Measurements from ENCODE around the gene TAAR5.

DNA sequence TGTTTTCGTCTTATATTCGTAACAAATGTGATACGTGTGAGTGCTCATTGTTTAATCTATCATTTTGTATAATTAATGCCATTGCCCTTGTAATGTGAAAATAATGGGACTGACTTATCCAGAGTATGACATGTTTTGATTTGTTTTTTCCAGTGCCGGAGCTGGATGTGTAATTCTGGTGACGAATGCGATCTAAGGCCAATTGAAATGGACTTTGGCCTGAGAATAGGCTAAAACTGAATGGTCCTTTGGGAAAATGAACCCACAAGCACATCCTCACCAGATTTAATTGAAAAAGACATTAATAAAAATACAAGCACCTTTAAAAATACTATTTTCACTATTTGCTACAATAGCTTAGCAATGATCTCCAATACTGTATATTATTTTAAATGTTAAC lies 6.7 kb upstream of the TAAR5 start:
- TF ChIP-seq, protein P1, sequence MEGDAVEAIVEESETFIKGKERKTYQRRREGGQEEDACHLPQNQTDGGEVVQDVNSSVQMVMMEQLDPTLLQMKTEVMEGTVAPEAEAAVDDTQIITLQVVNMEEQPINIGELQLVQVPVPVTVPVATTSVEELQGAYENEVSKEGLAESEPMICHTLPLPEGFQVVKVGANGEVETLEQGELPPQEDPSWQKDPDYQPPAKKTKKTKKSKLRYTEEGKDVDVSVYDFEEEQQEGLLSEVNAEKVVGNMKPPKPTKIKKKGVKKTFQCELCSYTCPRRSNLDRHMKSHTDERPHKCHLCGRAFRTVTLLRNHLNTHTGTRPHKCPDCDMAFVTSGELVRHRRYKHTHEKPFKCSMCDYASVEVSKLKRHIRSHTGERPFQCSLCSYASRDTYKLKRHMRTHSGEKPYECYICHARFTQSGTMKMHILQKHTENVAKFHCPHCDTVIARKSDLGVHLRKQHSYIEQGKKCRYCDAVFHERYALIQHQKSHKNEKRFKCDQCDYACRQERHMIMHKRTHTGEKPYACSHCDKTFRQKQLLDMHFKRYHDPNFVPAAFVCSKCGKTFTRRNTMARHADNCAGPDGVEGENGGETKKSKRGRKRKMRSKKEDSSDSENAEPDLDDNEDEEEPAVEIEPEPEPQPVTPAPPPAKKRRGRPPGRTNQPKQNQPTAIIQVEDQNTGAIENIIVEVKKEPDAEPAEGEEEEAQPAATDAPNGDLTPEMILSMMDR (IDR thresholded peaks at IDR 0.05): no peak
- TF ChIP-seq, protein P2, sequence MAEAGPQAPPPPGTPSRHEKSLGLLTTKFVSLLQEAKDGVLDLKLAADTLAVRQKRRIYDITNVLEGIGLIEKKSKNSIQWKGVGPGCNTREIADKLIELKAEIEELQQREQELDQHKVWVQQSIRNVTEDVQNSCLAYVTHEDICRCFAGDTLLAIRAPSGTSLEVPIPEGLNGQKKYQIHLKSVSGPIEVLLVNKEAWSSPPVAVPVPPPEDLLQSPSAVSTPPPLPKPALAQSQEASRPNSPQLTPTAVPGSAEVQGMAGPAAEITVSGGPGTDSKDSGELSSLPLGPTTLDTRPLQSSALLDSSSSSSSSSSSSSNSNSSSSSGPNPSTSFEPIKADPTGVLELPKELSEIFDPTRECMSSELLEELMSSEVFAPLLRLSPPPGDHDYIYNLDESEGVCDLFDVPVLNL (CRISPR knock-in tag; IDR thresholded peaks at IDR 0.05; ENCODE audit: borderline replicate concordance, low read depth): no peak
- TF ChIP-seq TCF7 (CRISPR knock-in tag; IDR thresholded peaks at IDR 0.05; ENCODE audit: low read depth) (no peak), TP53 (CRISPR knock-in tag; IDR thresholded peaks at IDR 0.05) (no peak), ZNF121 (CRISPR knock-in tag; IDR thresholded peaks at IDR 0.05) (no peak), ZNF232 (CRISPR knock-in tag; IDR thresholded peaks at IDR 0.05) (no peak), ATF1 (CRISPR knock-in tag; IDR thresholded peaks at IDR 0.05) (no peak), JUN (CRISPR knock-in tag; IDR thresholded peaks at IDR 0.05) (no peak)
- TF ChIP-seq, protein P3, sequence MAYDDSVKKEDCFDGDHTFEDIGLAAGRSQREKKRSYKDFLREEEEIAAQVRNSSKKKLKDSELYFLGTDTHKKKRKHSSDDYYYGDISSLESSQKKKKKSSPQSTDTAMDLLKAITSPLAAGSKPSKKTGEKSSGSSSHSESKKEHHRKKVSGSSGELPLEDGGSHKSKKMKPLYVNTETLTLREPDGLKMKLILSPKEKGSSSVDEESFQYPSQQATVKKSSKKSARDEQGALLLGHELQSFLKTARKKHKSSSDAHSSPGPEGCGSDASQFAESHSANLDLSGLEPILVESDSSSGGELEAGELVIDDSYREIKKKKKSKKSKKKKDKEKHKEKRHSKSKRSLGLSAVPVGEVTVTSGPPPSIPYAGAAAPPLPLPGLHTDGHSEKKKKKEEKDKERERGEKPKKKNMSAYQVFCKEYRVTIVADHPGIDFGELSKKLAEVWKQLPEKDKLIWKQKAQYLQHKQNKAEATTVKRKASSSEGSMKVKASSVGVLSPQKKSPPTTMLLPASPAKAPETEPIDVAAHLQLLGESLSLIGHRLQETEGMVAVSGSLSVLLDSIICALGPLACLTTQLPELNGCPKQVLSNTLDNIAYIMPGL (CRISPR knock-in tag; IDR thresholded peaks at IDR 0.05): no peak
- TF ChIP-seq, protein P4, sequence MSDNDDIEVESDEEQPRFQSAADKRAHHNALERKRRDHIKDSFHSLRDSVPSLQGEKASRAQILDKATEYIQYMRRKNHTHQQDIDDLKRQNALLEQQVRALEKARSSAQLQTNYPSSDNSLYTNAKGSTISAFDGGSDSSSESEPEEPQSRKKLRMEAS (CRISPR knock-in tag; IDR thresholded peaks at IDR 0.05): no peak
